GM21423 (cell line): ENCODE measurements around the gene SERINC5.
"Not testable (repeated sequence)": the region's sequence is repeated elsewhere in the genome, so short reads cannot be mapped to it uniquely, and the experiment has no call there.

Experiments used
- ATAC-seq: cut with Tn5 transposase; IDR thresholded peaks from one replicate; pipeline ENCODE4 v1.9.1; 2021; ENCODE audit warnings: mild to moderate bottlenecking, moderate library complexity; ENCODE audit not compliant: unreplicated experiment

SERINC5 gene

DNA sequence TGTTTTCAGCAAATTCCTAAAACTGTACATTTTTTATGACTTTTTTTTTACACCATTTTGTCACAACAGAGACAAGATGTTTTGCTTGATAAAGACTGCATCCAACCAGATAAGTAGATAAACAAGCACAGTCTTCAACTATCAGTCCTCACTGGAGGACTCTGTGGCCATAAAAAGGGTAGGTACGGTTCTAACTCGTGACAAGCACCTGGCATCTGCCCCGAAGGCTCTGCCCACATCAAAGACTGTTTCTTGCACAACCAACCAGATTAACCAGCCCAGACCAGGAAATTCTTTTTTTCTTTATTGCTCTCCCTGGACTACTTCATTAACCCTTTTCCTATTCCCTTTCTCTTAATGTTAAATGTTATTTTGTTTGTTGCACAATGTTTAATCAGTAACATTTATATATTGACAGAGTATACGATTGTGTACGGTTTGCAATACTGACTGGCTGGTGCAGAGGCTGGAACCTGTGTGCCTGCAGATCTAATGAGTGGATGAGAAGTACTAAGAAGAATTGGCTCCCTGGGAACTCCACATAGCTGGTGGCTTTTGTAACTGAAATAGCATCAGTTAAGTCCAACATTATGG lies 74.1 kb downstream of the SERINC5 start:
- no peak for ATAC-seq

DNA sequence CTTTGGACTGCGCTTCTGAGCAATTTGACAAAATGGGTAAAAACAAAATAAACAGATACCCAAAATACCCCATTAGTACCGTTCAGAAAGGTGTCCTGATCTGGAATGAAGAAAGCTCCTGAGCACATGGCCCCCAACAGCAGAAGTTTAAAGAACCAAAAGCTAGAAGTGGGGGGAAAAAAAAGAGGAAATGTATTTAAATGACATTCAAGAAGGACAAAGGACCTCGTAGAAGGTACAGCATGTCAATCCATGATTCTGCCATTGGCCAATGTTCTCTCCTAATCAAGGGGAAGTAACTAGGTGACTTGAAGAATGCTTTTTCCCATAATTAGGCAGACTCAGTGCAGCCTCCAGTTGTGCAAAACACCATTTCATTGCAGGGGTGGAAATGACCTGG lies 78.6 kb downstream of the SERINC5 start:
- ATAC-seq, result no peak

DNA sequence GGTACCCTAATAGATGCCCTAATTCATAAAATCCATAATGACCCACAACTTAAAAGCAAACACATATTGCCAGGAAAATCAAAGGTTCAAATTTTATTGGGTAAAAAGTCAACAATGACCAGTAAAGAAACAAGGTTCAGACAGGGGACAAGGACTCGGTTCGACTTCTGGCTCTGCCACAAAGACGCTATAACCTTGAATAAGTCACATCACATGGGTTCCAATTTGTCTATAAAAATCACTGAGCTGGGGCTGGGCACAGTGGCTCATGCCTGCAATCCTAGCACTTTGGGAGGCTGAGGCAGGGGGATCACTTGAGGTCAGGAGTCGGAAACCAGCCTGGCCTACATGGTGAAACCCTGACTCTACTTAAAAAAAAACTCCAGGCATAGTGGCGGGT lies 80.5 kb downstream of the SERINC5 start:
- no peak for ATAC-seq

DNA sequence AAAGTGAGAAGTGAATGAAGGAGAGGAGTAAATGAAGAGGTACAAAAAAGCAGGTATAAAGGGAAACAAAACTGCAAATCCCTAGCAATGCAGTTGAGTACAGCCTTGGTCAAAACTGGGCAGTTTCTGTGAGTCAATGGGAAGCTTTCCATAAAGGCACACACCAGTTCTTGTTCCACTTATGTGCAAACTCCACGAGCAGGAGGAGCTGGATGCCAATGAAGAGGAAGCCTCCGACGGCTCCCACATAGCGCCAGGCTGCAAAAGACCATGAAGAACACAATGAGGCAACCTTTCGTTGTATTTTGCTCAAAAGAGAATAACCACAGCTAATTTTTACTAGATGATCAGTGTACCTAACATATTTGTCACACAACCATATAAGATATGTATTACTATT lies 81.1 kb downstream of the SERINC5 start:
- no peak for ATAC-seq

DNA sequence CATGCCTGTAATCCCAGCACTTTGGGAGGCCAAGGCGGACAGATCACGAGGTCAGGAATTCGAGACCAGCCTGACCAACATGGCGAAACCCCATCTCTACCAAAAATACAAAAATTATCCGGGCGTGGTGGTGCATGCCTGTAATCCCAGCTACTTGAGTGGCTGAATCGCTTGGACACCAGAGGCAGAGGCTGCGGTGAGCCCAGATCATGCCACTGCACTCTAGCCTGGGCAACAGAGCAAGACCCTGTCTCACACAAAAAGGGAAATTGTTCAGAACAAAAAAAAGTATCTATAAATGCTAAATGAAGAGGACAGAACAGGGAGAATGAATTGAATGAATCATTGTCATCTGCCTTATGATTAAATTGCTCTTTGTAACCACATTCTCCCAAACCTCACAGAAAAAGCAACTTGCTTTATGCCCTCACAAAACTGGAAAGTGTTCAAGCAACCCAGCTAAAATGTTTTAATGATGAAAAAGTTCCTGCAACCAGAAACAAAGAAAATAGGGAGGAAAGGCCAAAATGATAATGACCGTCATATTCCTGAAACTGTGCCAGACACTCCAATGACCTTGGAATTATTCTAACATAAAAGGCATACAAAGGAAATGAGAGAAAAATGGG lies 83.7 kb downstream of the SERINC5 start:
- no peak for ATAC-seq

DNA sequence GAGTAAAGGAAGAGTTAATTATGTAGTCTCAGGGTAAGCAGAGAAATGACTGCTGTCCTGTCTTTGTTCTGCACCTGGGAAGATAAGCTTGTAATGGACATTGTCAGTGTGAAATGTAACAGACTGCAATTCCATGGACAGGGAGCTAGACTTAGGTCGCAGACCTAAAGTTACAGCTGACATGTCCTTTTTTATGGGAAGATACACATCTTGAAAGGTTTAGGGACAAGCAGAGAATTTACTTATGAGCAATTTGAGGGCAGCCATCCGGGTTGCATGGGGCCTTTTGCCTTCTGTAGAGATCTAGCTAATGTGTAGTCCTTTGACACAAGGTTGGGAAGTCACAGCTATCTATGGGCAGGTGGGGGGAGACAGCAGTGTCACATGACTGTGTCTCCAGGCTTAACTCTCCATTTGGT lies 85.7 kb downstream of the SERINC5 start:
- no peak for ATAC-seq

DNA sequence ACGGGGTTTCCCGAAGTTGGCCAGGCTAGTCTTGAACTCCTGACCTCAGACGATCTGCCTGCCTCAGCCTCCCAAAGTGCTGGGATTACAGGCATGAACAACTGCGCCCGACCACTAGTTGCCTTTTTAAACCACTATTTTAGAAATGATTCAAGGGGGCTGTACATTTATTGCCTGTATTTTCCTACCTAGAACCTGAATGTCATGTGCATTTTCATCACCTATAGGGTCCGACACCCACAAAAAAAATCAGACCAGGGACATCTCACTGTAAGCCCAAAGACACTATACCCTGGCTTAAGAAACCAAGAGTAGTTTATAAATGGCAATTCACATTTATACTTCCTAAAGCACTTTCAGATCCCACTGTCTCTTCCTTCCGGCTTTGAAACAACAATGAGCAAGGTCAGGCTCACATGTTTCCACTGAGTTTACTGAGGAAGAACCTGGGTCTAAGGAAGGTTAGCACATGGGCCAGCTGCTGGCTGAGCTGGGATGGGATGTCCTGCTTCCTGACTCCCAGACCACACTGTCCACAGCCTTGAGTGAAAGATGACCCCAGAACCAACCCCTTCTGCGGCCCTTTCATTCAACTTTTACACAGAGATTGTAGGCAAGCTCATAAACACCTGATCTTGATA lies 87.3 kb downstream of the SERINC5 start:
- ATAC-seq, result no peak

DNA sequence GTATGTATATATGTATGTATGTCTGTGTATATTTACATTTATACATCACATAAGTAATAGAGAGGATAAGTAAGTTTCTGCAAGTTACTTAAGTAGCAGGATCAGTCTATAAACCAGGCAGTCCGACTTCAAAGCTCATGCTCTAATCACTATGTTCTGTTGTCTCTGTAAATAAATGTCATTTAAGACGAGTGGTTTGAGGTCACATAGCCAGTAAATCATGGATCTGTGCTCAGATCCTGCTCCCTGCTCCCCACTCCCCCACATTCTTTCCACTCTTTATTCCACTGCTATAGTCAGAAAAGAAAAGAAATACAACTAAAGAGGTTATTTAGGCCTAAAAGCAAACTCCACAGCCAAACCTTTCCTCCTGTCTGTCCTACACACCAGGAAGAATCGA lies 90.4 kb downstream of the SERINC5 start:
- ATAC-seq, result no peak

DNA sequence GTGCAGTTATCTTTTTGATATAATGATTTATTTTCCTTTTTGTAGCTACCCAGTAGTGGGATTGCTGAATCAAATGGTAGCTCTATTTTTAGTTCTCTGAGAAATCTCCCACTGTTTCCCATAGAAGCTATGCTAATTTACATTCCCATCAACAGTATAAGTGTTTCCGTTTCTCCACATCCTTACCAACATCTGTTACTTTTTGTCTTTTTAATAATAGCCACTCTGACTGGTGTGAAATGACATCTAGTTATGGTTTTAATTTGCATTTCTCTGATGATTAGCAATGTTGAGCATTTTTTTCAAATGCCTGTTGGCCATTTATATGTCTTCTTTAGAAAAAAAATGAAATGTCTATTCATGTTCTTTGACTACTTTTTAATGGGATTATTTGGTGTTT lies 94.7 kb downstream of the SERINC5 start:
- ATAC-seq, result no peak

DNA sequence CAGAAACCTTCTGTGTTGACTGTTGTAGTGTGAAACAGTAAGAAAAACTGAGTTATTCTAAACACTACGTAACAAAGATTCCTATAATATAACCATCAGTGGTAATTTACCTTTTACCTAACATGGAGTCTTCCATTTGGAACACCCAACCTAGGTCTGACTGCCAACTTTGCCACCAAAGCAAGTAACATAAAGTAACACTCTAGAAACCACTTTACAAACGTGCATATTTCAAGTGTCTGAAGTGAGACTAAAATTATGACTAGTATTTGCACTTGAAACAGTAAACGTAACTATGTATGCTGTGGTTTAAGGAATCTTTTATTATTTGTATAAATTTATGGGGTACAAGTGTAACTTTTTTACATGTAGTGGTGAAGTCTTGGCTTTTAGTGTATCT lies 95.6 kb downstream of the SERINC5 start:
- no peak for ATAC-seq

DNA sequence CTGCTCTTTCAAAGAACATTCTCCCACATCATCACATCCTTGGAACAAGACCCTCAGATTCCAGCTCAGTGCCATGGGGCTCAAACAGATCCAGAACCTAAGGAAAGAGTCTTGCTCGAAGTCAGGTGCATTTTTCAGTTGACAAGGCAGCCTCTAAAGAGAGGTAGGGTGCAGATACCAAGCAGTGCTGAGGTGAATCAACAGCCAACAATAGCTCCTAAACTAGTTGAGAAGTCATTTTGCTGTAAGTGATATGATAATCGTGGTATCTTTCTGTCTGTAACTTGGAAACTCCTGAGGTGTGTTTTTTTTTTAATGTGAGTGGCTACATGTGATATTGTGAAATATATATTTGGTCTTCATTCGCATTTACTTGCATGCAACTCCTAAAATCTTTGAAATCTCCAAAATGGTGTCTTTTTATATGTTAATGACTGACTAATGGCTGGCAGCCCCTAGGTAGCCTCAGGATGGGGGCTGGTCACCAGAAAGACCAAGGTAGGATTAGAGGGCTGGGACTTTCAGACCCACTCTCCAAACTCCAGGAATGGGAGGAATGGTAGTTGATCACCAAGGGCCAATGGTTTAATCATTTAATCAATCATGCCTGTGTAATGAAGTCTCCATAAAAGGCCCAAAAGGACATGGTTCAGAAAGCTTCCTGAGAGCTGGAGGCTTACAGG lies 96.6 kb downstream of the SERINC5 start:
- ATAC-seq, result no peak

DNA sequence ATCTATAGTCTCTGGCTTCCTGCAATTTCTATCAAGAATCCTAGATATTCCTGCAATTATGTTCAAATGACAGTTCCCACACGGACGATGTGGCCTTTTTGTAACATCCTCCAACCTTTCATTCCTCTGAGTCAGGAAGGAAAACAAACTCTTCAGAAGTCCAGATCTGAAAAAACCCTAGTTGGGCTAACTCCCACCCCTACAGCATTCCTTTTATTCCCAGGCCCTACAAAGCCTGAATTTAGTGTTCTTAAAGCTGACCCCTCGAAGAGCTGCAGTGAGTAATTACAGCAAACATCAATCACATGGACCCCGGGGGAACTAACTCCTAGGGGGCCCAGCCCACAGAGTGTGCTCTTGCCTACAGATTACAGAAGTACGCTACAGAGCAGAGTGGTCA lies 99.7 kb downstream of the SERINC5 start:
- ATAC-seq, result no peak

DNA sequence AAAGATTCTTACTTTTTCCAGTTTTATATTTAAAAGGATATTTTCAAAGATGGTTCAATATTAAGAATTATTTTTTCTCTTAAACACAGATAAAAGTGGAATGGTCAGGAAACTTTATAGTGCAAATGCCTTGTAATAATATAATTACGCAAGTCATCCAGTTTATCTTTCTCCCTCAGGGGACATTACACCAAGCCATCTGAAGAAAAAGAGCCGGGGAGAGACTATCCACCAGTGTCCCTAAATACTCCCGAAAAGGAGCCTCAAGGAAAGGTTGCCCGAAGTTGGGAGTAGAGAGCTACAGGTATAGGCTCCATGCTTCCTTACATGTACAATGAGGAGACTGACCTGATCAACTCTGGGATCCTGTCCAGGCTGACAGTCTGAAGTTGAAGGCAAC lies 101.1 kb downstream of the SERINC5 start:
- ATAC-seq, result no peak

DNA sequence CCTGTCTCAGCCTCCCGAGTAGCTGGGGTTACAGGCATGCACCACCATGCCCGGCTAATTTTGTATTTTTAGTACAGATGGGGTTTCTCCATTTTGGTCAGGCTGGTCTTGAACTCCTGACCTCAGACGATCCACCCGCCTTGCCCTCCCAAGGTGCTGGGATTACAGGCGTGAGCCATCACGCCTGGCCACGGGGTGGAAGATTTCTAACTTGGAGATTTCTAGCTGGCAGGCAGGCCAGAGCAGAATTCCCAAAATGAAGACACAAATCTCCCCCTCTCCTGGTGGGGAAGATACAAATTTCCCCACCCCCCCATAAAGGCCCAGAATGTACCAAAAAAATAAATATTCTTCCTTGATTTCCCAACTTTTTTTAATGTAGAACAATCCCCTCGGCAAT lies 101.6 kb downstream of the SERINC5 start:
- ATAC-seq, result not testable (repeated sequence)

DNA sequence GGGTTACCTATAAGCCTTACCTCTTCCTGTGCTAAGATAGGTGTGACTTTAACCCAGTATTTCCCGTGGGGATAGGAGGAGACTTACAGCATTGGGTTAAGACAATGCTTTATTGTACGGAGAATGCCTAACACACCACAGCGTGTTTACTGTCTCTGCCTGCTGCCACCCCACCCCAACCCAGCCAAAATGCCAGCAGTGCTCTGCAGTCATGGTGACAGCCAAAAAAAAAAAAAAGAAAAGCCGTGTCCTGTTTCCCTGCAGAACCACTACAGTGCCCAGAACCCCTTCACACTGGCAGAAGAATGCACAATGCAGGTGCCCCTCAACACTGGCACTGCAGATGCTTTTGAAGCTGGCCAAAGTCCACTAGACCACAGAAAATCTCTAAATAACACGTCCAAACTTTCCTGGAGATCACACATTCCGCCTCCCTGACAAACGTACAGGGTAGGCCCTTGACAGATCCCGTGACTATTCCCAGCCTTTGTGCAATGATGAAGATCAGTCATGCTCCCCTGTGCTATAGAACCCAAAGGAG lies 102.2 kb downstream of the SERINC5 start:
- ATAC-seq, result no peak

DNA sequence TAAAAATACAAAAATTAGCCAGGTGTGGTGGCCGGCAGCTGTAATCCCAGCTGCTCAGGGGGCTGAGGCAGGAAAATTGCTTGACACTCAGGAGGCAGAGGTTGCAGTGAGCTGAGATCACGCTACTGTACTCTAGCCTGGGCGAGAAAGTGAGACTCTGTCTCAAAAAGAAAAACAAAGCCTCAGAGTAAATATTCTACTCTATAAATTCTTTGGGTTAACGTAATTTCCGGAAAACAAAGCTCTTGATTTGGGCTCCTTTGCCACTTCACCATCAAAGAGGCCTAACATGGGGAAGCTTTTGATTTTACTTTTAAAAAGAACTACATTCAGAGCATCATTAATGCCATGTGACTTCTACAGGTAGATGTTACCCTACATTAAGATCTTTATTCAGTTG lies 103.1 kb downstream of the SERINC5 start:
- no peak for ATAC-seq

DNA sequence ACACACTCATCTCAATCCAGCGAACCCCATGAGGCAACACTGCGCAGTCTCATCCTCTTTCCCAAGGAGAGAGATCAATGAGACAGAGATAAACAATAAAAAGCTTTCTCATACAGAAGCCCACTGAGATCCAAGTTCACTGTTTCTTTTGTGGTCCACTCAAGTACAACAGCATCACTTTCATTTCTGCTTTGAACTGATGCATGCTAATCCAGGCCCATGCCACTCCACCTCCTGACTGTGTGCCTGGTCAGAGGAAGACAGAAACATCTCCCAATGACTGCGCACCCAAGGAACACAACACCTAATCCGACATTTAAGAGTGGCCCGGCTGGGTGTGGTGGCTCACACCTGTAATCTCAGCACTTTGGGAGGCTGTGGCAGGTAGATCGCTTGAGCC lies 104.0 kb downstream of the SERINC5 start:
- no peak for ATAC-seq

DNA sequence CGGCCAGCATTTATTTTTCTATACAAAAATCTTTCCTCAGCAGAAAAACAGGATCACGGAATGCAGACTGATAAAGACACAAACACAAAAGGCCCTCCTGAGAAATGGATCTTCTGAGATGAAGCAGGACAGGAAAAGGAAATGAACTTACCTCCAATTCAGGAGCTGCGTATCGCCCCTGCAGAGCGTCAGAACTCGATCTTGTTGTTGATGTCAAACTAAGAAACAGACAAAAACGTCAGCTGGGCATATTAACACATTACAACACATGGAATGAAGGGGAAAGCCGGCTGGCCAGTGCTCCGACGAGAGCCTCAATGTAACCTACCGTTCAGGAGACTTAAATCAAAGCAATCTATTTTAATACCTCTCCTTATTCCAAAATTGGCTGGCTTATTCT lies 105.1 kb downstream of the SERINC5 start:
- ATAC-seq, result no peak

DNA sequence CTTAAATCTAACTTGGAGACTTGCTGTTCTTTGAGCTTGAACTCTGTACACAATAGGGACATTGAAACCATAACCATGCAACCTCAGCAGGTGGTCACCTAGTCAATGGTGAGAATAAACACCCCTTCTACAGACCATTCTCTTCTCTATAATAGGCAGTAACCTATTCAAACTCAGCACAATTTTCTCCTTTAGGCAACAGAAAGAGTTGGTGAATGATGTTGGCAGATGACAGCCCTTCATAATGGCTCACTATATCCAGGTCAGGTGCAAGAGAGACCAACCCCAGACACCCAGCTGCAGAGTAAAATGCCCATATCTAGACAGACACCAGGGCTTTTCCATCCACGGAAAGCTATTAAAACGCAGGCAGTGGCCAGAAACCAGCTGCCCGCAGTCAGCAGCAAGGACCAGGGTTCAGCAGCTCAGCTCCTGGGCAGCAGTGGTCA lies 106.7 kb downstream of the SERINC5 start:
- ATAC-seq, result no peak

DNA sequence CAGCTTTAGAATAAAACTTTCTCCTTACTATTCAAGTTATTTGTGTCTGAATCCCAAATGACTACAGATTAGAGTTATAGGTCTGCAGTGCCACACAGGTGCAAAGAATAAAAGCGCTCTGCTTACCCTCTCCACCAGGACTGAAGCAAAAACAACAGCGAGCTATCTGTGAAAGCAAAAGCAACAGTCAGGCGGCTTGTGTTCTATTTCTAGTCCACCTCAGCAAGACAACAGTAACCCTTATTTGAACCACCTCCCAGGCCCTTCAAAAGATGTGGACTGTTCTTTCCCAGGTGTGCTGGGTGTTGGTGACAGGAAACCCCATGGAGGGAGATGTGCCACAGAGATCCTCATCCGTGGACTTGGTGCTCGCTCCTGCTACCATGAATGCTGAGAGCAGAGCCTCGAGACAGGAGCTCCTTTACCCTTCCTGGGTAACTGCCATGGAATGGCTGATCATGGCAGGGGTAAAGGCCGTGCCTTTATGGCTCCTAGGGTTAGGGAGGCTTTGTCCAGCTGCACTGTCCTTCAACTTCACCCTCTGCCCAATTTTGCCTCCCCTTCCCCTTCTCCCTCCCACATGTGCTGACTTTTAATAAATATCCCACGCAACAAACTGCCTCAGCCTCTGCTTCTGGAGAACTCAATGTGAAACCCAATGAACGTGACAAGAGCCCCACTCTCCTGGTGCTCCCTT lies 108.6 kb downstream of the SERINC5 start:
- ATAC-seq, result no peak

DNA sequence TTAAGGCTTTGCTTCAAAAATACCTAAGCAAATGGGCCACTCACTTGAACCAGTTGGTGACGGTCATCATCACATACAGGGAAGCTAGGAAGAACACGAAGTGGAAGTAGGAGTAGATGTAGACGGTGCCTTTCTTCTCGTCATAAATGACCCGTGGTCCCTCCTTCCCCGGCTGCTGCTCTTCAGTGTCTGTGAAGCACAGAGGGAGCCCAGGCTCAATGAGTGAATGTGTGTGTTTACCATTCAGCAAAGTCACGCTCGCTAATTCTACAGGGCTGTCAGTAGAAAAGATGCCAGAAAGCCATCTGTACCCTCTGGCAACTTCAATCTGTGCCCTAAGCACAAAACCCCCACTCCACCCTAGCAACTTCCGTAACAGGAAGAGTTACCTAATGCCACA lies 109.8 kb downstream of the SERINC5 start:
- no peak for ATAC-seq
